Myocyte (in vitro differentiated cells): ENCODE results near the gene HSF2. TPM values are rescaled to one million over a fixed set of nuclear protein-coding genes. Genes with fewer than 3 reads are reported as not detected.
A peak's percentile ranks its signal among the peaks of the same experiment; 100 is the strongest.
"Not testable (repeated sequence)": the region's sequence is repeated elsewhere in the genome, so short reads cannot be mapped to it uniquely, and the experiment has no call there.

Source experiments
- DNase-seq: peaks from one replicate; pipeline ENCODE4 v3.0.0-alpha.2; 2012; ENCODE audit warnings: low read depth
- total RNA-seq: library from RNA; depleted of rRNA; stranded (reverse); fragments of >200 nt; gene quantifications from 2 replicates; pipeline ENCODE4 v1.2.3, GENCODE V29; 2014

The HSF2 gene
- total RNA-seq, 1 donor from 2014 or later: 48.6 TPM

DNA sequence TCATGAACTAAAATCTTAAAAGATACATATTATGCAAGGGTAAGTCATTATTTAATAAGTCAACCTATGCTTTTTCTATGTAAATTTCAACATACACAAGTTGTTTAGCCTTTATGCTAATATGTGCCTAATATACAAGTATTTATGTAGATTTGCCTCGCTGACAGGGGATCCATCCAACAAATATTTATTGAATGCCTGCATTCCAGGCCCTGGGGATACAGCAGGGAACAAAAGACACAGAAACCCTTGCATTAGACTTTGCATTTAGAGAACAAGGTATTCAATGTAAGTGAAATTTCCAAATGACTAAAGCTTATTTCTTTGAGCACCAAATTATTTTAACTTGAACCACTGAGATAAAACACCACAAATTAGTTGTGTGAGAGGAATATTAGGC lies 53.1 kb downstream of the HSF2 start:
- no peak for DNase-seq

DNA sequence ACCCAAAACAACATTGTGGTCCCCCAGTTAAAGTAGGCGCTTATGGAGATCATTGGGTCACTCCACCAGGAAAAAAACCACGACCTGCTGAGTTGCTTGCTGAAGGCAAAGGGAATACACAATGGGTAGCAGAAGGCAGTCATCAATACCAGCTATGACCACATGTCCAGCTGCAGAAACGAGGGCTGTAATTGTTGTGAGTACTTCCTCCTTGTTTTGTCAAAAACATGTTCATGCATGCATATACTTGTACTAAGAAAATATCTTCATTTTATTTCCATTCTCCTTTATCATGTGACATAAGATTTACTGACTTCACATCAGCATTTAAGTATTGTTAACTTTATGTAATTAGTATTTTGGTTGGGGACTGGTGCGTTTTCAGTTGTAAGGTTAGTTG lies 55.2 kb downstream of the HSF2 start:
- no peak for DNase-seq

DNA sequence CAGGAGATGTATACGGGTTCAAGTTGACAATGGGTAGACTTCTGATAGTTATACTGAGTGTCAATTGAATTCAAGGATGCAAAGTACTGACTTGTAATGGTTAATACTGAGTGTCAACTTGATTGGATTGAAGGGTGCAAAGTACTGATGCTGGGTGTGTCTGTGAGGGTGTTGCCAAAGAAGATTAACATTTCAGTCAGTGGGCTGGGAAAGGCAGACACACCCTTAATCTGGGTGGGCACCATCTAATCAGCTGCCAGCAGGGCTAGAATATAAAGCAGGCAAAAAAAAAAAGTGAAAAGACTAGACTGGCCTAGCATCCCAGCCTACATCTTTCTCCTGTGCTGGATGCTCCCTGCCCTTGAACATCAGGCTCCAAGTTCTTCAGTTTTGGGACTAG lies 55.7 kb downstream of the HSF2 start:
- DNase-seq: not testable (repeated sequence)

DNA sequence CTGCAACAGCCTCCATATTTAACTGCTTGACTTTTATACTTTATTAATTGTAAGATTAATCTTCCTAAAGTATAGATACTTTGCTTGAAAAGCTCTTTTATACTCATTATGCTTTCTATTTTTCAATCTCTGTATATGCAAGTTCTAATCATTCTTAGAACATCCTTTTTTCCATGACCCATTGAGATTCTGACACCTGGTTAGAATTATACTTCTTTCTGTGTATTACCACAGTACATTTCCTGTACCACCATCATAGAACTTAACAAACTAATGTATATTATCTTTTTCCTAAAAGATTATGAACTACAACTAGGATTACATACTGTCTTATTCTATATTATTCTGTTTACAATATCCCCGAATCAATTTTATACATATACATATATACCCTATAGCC lies 58.6 kb downstream of the HSF2 start:
- DNase-seq: no peak

DNA sequence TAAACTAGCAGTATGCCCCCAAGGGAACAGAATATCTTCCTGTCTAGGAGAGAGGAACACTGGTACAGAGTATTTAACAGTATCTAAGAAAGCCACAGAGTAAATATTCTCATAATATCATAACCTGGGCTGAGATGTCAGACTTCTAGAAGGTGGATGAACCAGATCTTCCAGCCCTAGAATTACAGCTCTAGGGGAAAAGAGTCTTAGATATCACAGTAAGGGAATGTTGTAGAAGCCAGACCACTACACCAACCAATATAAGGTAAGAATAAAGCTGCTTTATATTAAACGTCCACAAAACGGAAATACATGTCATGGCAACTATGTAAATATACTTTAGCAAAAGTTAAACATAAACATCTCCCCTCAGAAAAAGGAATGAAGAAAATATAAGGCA lies 59.8 kb downstream of the HSF2 start:
- DNase-seq: no peak

DNA sequence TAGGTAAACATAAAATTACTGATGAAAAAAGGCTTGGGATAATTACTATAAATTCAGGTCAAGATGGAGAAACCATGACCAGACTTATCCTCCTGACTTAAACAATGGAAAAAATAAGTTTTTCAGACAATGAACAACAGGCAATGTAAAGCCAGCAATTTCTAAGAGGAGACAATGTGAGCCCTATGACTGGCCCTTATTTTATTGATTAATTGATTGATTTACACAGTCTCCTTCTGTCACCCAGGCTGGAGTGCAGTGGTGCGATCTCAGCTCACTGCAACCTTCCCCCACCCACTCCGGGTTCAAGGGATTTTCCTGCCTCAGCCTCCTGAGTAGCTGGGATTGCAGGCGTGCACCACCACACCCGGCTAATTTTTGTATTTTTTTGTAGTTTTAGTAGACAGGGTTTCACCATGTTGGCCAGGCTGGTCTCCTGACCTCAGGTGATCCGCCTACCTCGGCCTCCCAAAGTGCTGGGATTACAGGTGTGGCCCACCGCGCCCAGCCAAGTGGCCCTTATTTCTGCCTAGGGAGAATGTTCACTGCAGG lies 60.5 kb downstream of the HSF2 start:
- DNase-seq: not testable (repeated sequence)

DNA sequence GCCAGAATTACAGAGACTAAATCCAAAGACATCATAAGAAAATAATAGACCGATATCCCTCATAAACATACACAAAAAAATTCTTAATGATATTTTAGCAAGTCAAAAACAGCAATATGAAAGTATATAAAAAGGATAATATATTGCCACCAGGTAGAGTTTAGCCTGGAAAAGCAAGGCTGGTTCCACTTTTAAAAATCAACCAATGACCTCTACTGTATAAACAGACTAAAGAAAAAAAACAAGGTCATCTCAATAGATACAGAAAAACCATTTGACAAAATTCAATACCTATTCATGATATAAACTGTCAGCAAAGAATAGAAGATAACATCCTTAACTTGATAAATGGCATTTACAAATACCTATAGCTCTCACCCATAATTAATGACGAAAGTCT lies 62.4 kb downstream of the HSF2 start:
- no peak for DNase-seq

DNA sequence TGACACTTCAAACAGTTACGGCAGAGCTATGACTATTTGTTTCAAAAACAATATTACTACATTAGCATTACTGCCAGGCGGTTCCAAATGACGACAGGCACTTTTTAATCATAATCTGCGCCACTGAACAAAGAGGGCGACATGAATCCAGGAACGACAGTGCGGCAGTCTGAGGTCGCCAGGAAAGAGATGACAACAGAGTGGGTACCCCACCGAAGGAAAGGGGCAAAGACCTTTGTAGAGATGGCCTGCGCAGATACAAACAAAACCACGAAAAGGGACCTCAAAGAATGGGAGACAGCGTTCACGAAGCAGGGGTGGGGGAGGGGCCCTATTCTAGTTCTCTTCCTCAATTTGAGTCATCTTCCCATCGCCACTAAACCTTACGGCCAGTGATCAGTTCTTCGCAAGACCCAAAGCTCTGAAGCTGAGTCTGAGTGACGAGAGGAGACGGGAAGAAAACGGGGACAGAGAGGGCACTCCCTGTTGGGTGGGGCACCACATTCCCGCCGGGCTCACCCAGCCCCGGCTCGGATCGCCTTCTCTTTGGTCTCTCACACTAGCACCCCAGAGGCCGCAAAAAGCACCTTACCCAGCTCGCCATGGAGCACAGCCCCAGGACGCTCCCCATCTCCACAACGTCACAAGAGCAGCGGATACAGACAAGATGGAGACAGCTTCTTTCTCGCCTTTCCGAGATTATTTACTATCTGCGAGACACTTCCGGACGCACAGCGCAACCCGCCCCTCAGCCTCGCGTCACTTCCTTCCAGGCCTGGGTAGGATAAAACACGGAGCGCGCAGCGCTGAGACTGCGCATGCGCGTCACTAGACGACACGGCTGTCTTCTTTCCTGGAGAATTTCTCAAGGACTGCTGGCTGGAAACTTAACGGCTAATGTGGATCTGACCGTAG lies 71.9 kb downstream of the HSF2 start, which contains the start of gene SERINC1:
Gene SERINC1 (minus strand): TSS at position 701 of the 915 bp plus-strand sequence. CDS start 70 bp downstream, at position 631.
- peak; percentile 96 for DNase-seq

DNA sequence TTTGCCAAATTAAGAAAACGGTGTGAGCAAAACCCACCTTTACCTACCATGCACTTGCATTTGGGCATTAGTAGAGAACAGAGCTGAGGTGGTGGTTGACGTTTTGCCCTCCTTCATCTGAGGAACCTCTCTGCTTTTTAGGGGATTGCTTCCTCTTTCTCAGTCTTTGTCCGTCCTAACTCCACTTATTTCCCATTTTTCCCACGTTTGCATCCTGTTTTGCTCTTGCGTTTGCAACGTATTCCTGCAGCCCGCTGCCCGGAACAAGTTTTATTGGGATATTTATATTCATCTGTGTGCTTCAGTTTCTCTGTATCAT lies 72.5 kb downstream of the HSF2 start:
- no peak for DNase-seq

DNA sequence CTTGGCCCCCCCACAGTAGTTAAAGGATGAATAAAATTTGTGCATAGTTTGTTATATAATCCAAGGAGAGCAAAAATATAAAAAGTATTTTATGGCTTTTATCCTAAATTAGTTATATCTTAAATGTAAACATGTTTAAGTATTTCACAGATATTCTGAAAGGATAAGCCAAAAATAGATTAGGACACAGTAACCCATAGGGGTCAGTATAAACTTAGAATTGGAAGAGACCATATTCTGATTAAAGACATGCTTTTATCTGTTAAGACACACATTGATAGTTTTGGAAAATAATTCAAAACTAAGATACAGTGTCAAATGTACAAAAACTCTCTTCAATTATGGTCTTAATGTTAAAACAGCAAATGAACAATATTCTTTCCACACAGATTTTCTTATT lies 76.7 kb downstream of the HSF2 start:
- peak; percentile 18 for DNase-seq

DNA sequence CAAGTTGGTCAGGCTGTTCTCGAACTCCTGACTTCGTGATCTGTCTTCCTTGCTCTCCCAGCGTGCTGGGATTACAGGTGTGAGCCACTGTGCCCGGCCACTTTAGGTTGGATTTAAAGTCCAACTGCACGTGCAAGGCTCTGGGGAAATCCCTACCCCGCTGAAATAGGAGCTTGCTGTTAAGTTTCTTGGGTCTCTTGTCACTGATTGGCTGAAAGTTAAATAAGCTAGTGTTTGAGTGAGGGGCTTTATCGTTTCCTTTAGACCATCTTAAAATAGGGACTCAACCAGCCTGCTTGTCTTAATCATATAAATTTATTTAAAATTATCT lies 83.3 kb downstream of the HSF2 start:
- no peak for DNase-seq

Other genes starting within 250 kb of the HSF2 start
- 299 and 322 TPM in 2 replicates for gene SERINC1, start 72.2 kb downstream of the HSF2 start, total RNA-seq
- gene PKIB, start 210.8 kb downstream of the HSF2 start, total RNA-seq: 1.4 and 1.8 TPM in 2 replicates